CD4-positive, alpha-beta T cell (primary cell): Measurements from ENCODE around the gene SNX30. TPM values are rescaled to one million over a fixed set of nuclear protein-coding genes. Genes with fewer than 3 reads are reported as not detected.

Experiments
- ATAC-seq: fragments of 200-7000 bp; cut with Tn5 transposase; one replicate; pipeline ENCODE4 v1.10.0; 2022; ENCODE audit warnings: mild to moderate bottlenecking; ENCODE audit not compliant: poor library complexity
- CTCF ChIA-PET: fragments of 350-600 bp; sonication (Branson Sonifier 250); formaldehyde crosslinking; loops from one replicate; lab custom pipeline; 2021; ENCODE audit warnings: antibody characterized with exemption, inconsistent platforms; lab: Charles Lee
- POLR2A ChIA-PET: fragments of 350-600 bp; sonication (Branson Sonifier 250); formaldehyde crosslinking; loops from one replicate; lab custom pipeline; 2021; ENCODE audit warnings: antibody characterized with exemption, inconsistent platforms; lab: Charles Lee
- DNase-seq, 14 experiments: peaks; one replicate each; pipeline ENCODE4 v3.0.0-alpha.2; 2013 to 2020; ENCODE audit warnings: mixed read lengths in 2 of 14
- H3K27ac ChIP-seq, 2 donors: one replicate each; pipeline versions ENCODE4 v1.5.1 to v1.7.0; 2013; ENCODE audit warnings: low read length in 2 of 2, low read depth in 1 of 2, mild to moderate bottlenecking in 1 of 2
- H3K27me3 ChIP-seq, 2 experiments: 1 replicate in 1 of 2; 2 replicates in 1 of 2; pipeline versions ENCODE4 v1.6.1 to v1.7.0; 2013; ENCODE audit warnings: low read length in 2 of 2, control low read depth in 1 of 2, mild to moderate bottlenecking in 1 of 2, moderate library complexity in 1 of 2; ENCODE audit not compliant: insufficient read depth in 2 of 2, control insufficient read depth in 1 of 2
- H3K36me3 ChIP-seq: one replicate; pipeline ENCODE4 v1.6.1; 2013; ENCODE audit warnings: low read length, control low read depth; ENCODE audit not compliant: insufficient read depth
- H3K4me1 ChIP-seq: one replicate; pipeline ENCODE4 v1.6.1; 2013; ENCODE audit warnings: low read length, control low read depth; ENCODE audit not compliant: insufficient read depth
- H3K4me3 ChIP-seq: one replicate; pipeline ENCODE4 v1.5.1; 2013; ENCODE audit warnings: mild to moderate bottlenecking, low read length, moderate library complexity
- H3K9me3 ChIP-seq, 2 experiments: 1 replicate in 1 of 2; 2 replicates in 1 of 2; pipeline versions ENCODE4 v1.6.1 to v1.7.0; 2013; ENCODE audit warnings: low read length in 2 of 2, mild to moderate bottlenecking in 2 of 2, control low read depth in 1 of 2, moderate library complexity in 1 of 2; ENCODE audit not compliant: control insufficient read depth in 1 of 2, insufficient read depth in 1 of 2
- H3K27ac Mint-ChIP-seq: one replicate; pipeline ENCODE4 v1.8.0; 2020; ENCODE audit warnings: mixed read lengths
- H3K27me3 Mint-ChIP-seq: one replicate; pipeline ENCODE4 v1.8.0; 2021; ENCODE audit warnings: mixed read lengths
- H3K36me3 Mint-ChIP-seq: one replicate; pipeline ENCODE4 v1.8.0; 2021; ENCODE audit warnings: low read depth, mixed read lengths
- H3K4me1 Mint-ChIP-seq: one replicate; pipeline ENCODE4 v1.8.0; 2021; ENCODE audit warnings: low read depth, mixed read lengths
- H3K4me3 Mint-ChIP-seq: one replicate; pipeline ENCODE4 v1.8.0; 2020; ENCODE audit warnings: mild to moderate bottlenecking, mixed read lengths
- H3K9me3 Mint-ChIP-seq: one replicate; pipeline ENCODE4 v1.8.0; 2020; ENCODE audit warnings: mixed read lengths
- CTCF ChIP-seq: fragments of 200-600 bp; IDR thresholded peaks from one replicate; pipeline ENCODE4 v1.8.0; 2022; ENCODE audit warnings: antibody characterized with exemption, mild to moderate bottlenecking
- intact Hi-C, 2 experiments: fragments of 100-400 bp; cut with DNase I in 1 of 2; cut with micrococcal nuclease in 1 of 2; formaldehyde crosslinking; loops; one replicate each; pipeline versions ENCODE4 v1.15.1 to v1.9.0; 2023 to 2025; cut with DNase I, micrococcal nuclease
- total RNA-seq, 174 experiments: library from RNA in 2 of 174; stranded (reverse) in 2 of 174; gene quantifications; one replicate each; pipeline ENCODE4 v1.2.3 and lab custom pipeline; 2021 to 2026

The SNX30 gene
- total RNA-seq, 2 experiments from 2014 or later = 5.2 to 5.8 TPM

GRCh38 chr9:112796485-112796884 is 45.9 kb downstream of the SNX30 start:
- Mint-ChIP-seq H3K4me3 (no peak overlapping the region), H3K27me3 (no peaks in the 10 kb centered on the region), H3K9me3 (no peaks in the 10 kb centered on the region), H3K4me1 (peaks cover 6% of the 10 kb centered on the region), H3K27ac (no peak overlapping the region), H3K36me3 (no peaks in the 10 kb centered on the region)
- Histone ChIP-seq H3K4me1 (peaks cover 5% of the 10 kb centered on the region), H3K36me3 (no peaks in the 10 kb centered on the region), H3K4me3 (no peak overlapping the region), H3K9me3 (no peaks in the 10 kb centered on the region), H3K27ac (no peak overlapping the region), H3K27me3 (no peaks in the 10 kb centered on the region)
- POLR2A ChIA-PET = no interaction called here
- intact Hi-C loops = loop anchor here (10.0 kb wide), 3 partner anchors 412 to 682 kb away; partner anchors contain the start of gene HSDL2 (in 1 of the 2)
- no peak for TF ChIP-seq CTCF
- DNase-seq = no peak
- CTCF ChIA-PET = no interaction called here
- ATAC-seq = no peak

DNA sequence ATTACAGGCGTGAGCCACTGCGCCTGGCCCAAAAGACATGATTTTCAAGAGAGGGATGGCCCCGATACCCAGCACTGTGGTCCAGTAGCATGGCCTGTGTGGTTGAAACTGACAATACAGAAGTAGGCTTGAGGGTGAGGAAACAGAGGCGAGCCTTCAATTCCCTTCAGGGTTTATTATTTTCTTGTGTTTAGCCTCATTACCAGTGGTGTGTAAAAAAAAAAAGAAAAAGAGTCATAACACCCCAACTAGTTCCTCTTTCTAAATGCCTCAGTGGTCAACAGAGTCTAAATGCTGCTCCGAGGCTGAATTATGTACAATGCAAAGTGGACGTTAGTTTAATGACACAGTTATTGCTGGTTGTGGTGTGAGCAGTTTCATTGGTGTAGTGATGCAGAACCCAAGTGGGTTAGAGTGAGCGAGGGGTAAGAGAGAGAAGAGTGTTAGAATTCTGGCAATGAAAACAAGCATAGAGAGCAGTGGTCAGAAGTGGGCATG is 58.8 kb downstream of the SNX30 start:
- ATAC-seq (no peak), DNase-seq (peak in 3 of 14 experiments; percentile 11 to 19 (median 11))
- intact Hi-C loops = no loop called here
- Histone ChIP-seq H3K27me3 (no peaks in the 10 kb centered on the region), H3K27ac (no peak overlapping the region), H3K9me3 (no peaks in the 10 kb centered on the region), H3K4me1 (no peaks in the 10 kb centered on the region), H3K36me3 (peaks cover 4% of the 10 kb centered on the region), H3K4me3 (no peak overlapping the region)
- no peak overlapping the region for H3K4me3 Mint-ChIP-seq
- no peaks in the 10 kb centered on the region for H3K9me3 Mint-ChIP-seq
- H3K4me1 Mint-ChIP-seq = peaks cover 8% of the 10 kb centered on the region
- ChIA-PET POLR2A (no interaction called here), CTCF (no interaction called here)
- H3K27me3 Mint-ChIP-seq = no peaks in the 10 kb centered on the region
- H3K27ac Mint-ChIP-seq = no peak overlapping the region
- H3K36me3 Mint-ChIP-seq = peaks cover 31% of the 10 kb centered on the region
- no peak for TF ChIP-seq CTCF

DNA sequence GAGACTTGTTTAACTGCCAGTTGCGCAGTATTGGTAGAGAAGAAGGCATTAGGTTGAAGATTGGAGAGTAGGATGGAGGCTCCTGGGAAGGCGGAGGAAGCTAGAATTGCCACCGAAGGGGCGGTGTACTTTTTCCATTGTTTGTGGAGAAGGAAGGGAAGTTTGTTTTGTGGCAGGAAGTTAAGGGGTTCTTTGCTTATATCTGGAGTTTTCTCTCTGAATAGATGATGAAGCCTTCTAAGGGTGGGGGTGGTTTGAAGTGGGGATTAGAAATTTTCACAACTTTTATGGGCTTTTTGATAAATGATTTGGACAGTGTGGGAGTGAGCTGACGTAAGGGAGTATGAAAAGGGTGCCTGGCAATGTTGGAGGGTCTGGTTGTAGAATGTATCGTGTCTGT is 59.3 kb downstream of the SNX30 start:
- Histone ChIP-seq H3K27me3 (no peaks in the 10 kb centered on the region), H3K27ac (no peak overlapping the region), H3K9me3 (no peaks in the 10 kb centered on the region), H3K36me3 (peaks cover 4% of the 10 kb centered on the region), H3K4me1 (no peaks in the 10 kb centered on the region), H3K4me3 (no peak overlapping the region)
- Mint-ChIP-seq H3K27me3 (no peaks in the 10 kb centered on the region), H3K27ac (no peak overlapping the region), H3K4me3 (no peak overlapping the region), H3K9me3 (no peaks in the 10 kb centered on the region), H3K36me3 (peaks cover 26% of the 10 kb centered on the region), H3K4me1 (peaks cover 3% of the 10 kb centered on the region)
- intact Hi-C loops = no loop called here
- DNase-seq (no peak), ATAC-seq (no peak)
- ChIA-PET CTCF (no interaction called here), POLR2A (no interaction called here)
- TF ChIP-seq CTCF = no peak
